Measurements from ENCODE around the gene RNF31. TPM values are rescaled to one million over a fixed set of nuclear protein-coding genes. Genes with fewer than 3 reads are reported as not detected.

The RNF31 gene
- total and polyA plus RNA-seq, 2 donors (not counting 3 experiments of a cell fraction or from before 2014, with no cell fraction given) = 32.3 to 69.7 TPM

GRCh38 chr14:24102357-24103048 lies 44.8 kb upstream of the RNF31 start:
- no peak overlapping the region for H3K4me2 ChIP-seq (ENCODE audit: insufficient read depth, low read length)
- ChIA-PET CTCF (interaction anchor here (1.5 to 11.7 kb wide), 2 partner anchors 12 to 46 kb away, joined by 3 to 420 read pairs; no protein-coding TSS in a partner anchor), POLR2A (interaction anchor here (1.4 kb wide), 1 partner anchor 8 kb away, joined by 4 read pairs; the partner anchor contains the start of gene PCK2)
- no peaks in the 10 kb centered on the region for H4K20me1 ChIP-seq (replicated peaks; ENCODE audit: control insufficient read depth, extremely low read depth, insufficient read depth, low read length)
- H3K79me2 ChIP-seq (ENCODE audit: control insufficient read depth, insufficient read depth, low read length) = no peaks in the 10 kb centered on the region
- intact Hi-C loops (cut with micrococcal nuclease) (no loop called here), dilution Hi-C loops (cut with MboI; ENCODE audit: extremely low pct_ligation_motif_present, low sequenced_read_pairs) (no loop called here)
- peaks cover 11% of the 10 kb centered on the region for H3K4me1 ChIP-seq (ENCODE audit: control insufficient read depth, extremely low read depth, insufficient read depth, low read length)
- H3K9me1 ChIP-seq (replicated peaks; ENCODE audit: control insufficient read depth, extremely low read depth, insufficient read depth, low read length) = no peaks in the 10 kb centered on the region
- H2AFZ ChIP-seq (ENCODE audit: low read depth, low read length) = no peak overlapping the region
- no peak for TF ChIP-seq POLR2AphosphoS5 (IDR thresholded peaks at IDR 0.05; ENCODE audit: insufficient read depth, low read depth, low read length)
- TF ChIP-seq FOS (IDR thresholded peaks at IDR 0.05; ENCODE audit: borderline replicate concordance, insufficient read depth, low read length) = no peak
- TF ChIP-seq EZH2 (IDR thresholded peaks at IDR 0.05; ENCODE audit: borderline replicate concordance, low read depth, low read length, severe bottlenecking) = no peak
- TF ChIP-seq POLR2A (IDR thresholded peaks at IDR 0.05; ENCODE audit: low read depth, low read length) = no peak
- TF ChIP-seq GATA2 (IDR thresholded peaks at IDR 0.05; ENCODE audit: insufficient read depth, insufficient read length, low read depth, low read length) = no peak
- no peak for TF ChIP-seq CTCF (IDR thresholded peaks at IDR 0.05; ENCODE audit: extremely low read depth in 1 of 2, insufficient read depth in 1 of 2, low read depth in 1 of 2, low read length in 2 of 2)
- TF ChIP-seq MAX (IDR thresholded peaks at IDR 0.05; ENCODE audit: insufficient read depth, insufficient read length) = no peak
- TF ChIP-seq JUN (IDR thresholded peaks at IDR 0.05; ENCODE audit: borderline replicate concordance, insufficient read depth, insufficient read length, low read depth) = no peak
- no peak for TF ChIP-seq MYC (IDR thresholded peaks at IDR 0.05; ENCODE audit: low read depth, low read length)
- no peak overlapping the region for H3K9ac ChIP-seq (replicated peaks; ENCODE audit: extremely low read depth, insufficient read depth, low read length)
- DNase-seq (ENCODE audit: low read depth, low spot score) (no peak), FAIRE-seq (no peak)
- no peak overlapping the region for H3K27ac ChIP-seq (ENCODE audit: insufficient read depth, low read depth, low read length)
- no peaks in the 10 kb centered on the region for H3K9me3 ChIP-seq (replicated peaks; ENCODE audit: control insufficient read depth, insufficient read depth, low read length)
- BruUV-seq (replicated peaks) = no TSS peak
- peaks cover 0 to 2% of the 10 kb centered on the region in 2 experiments for H3K36me3 ChIP-seq (ENCODE audit: control insufficient read depth in 2 of 2, extremely low read depth in 1 of 2, insufficient read depth in 2 of 2, low read length in 2 of 2)
- no peaks in the 10 kb centered on the region for H3K27me3 ChIP-seq (ENCODE audit: control insufficient read depth in 2 of 2, insufficient read depth in 2 of 2, low read length in 2 of 2)
- H3K4me3 ChIP-seq (replicated peaks in 1 of 3; ENCODE audit: insufficient read depth in 1 of 3, low read depth in 1 of 3, low read length in 3 of 3) = no peak overlapping the region
